Stomach (tissue), 4 donors: Measurements from ENCODE around the gene DGKK.

Experiments
- EP300 ChIP-seq: sonication (generic); formaldehyde crosslinking; IDR thresholded peaks from one replicate; pipeline ENCODE4 v1.6.1; 2017; ENCODE audit warnings: antibody characterized with exemption
- POLR2A ChIP-seq, 4 donors: fragments of 450-650 bp; IDR thresholded peaks; one replicate each; pipeline ENCODE4 v1.6.1; 2016; ENCODE audit warnings: antibody characterized with exemption in 4 of 4, control low read depth in 2 of 4, mild to moderate bottlenecking in 1 of 4, moderate library complexity in 1 of 4
- POLR2AphosphoS5 ChIP-seq, 3 donors: sonication (generic); formaldehyde crosslinking; IDR thresholded peaks; one replicate each; pipeline ENCODE4 v1.6.1; 2016; ENCODE audit warnings: antibody characterized with exemption in 3 of 3
- TF ChIP-seq, protein P1 (sequence below), 7 experiments: fragments of 450-650 bp in 4 of 7; fragments of 200-600 bp in 3 of 7; sonication (generic) in 3 of 7; IDR thresholded peaks; one replicate each; pipeline ENCODE4 v1.5.1; 2016 to 2019; ENCODE audit warnings: antibody characterized with exemption in 7 of 7, control low read depth in 2 of 7, mild to moderate bottlenecking in 1 of 7

GRCh38 chrX:50448565-50448964 is 22.1 kb downstream of the DGKK start:
- TF ChIP-seq, protein P1, sequence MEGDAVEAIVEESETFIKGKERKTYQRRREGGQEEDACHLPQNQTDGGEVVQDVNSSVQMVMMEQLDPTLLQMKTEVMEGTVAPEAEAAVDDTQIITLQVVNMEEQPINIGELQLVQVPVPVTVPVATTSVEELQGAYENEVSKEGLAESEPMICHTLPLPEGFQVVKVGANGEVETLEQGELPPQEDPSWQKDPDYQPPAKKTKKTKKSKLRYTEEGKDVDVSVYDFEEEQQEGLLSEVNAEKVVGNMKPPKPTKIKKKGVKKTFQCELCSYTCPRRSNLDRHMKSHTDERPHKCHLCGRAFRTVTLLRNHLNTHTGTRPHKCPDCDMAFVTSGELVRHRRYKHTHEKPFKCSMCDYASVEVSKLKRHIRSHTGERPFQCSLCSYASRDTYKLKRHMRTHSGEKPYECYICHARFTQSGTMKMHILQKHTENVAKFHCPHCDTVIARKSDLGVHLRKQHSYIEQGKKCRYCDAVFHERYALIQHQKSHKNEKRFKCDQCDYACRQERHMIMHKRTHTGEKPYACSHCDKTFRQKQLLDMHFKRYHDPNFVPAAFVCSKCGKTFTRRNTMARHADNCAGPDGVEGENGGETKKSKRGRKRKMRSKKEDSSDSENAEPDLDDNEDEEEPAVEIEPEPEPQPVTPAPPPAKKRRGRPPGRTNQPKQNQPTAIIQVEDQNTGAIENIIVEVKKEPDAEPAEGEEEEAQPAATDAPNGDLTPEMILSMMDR (IDR thresholded peaks at IDR 0.05) = no peak
- TF ChIP-seq POLR2A (IDR thresholded peaks at IDR 0.05) (no peak), EP300 (no peak), POLR2AphosphoS5 (IDR thresholded peaks at IDR 0.05) (no peak)
